Measurements from ENCODE around the gene LMO2.
A peak's percentile ranks its signal among the peaks of the same experiment; 100 is the strongest.
"Not testable (repeated sequence)": the region's sequence is repeated elsewhere in the genome, so short reads cannot be mapped to it uniquely, and the experiment has no call there.

LMO2 gene

DNA sequence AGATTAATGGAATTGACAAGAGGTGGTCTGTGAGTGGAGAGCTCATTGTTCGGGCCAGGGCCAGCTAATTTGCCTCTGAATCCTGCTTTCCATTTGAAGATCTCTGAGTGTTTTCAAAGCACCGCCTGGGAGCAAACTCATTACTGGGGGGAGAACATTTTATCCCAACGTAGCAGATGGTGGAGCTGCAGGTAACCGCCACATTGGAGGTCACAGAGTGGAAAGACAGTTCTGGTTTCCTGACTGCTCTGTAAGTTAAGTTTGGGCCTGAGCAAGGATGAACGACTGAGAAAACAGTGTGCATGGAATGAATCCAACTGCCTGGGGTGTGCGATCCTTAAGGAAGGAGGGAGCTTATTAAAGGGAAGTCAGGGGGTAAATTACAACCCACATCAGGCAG lies 30.5 kb downstream of the LMO2 start:
- no peak for DNase-seq (ENCODE audit: low spot score)

GRCh38 chr11:33860926-33861325 lies 30.9 kb downstream of the LMO2 start:
- no peak for DNase-seq (ENCODE audit: low spot score)

DNA sequence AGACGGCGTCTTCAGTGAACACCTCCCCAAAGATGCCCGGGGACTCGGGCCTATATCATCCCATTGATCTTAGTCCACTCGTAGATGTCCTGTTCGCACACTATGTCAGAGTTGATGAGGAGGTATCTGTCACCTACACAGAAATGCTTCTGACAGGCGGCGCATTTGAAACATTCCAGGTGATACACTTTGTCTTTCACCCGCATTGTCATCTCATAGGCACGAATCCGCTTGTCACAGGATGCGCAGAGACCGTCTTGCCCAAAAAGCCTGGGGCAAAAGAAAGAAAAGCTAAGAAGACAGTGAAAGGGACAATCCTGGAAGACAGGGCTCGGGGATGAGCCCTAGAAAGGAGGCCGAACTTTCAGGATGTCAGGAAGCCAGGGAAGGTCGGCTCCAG lies 32.6 kb downstream of the LMO2 start:
- no peak for DNase-seq (ENCODE audit: low spot score)

- peak; percentile 52 for DNase-seq (ENCODE audit: low spot score)
Measured at GRCh38 chr11:33857933-33858371, 33.9 kb downstream of the LMO2 start.

- DNase-seq (ENCODE audit: low spot score): no peak
Measured at GRCh38 chr11:33855500-33855899, 36.4 kb downstream of the LMO2 start.

DNA sequence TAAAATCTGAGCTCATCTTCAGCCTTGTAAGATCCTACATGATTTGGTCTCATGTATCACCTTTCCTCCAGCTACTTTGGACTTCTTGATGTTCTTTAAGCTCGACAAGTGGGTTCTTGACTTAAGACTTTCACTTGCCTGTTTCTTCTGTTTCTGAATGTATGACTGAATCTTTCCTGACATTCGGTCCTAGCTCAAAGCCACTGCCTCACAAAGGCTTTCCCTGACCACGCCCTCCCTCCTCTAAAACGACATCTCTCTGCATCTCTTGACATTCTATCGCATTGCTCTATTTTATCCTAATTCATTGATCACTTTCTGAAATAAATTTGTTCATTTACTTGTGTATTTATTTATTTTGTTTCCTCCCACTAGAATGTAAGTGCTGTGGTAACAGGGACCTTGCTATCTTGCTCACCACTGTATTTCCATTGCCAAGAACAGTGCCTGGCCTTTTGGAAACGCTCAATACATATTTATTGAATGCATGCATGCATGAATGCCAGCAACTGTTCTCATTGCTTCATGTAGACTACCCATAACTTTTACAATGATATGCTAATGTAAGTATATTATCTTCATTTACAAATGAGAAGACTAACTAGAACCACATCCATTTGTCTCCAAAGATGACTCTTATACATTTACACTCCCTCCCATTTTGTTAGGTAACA lies 43.0 kb downstream of the LMO2 start:
- no peak for DNase-seq (ENCODE audit: low spot score)

GRCh38 chr11:33847251-33847650 lies 44.6 kb downstream of the LMO2 start:
- DNase-seq (ENCODE audit: low spot score): no peak

DNA sequence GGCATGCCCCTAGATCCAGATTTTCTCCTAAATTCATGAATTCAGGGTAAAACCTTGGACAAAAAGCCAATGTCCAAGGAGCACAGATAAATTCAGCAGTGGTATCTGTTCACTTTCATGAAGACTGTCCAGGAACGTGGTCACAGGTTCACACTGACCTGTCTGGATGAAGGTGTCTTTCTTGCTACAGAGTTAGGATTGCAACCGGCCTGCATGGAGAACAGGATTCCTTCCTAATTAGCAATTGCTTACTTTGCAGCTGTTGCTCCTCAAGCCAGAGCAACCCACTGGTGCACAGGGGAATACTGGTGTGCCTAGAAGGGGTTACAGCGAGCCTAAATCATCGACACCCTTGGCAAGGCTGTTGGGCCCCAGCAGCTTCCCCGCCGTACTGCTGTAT lies 47.6 kb downstream of the LMO2 start:
- no peak for DNase-seq (ENCODE audit: low spot score)

DNA sequence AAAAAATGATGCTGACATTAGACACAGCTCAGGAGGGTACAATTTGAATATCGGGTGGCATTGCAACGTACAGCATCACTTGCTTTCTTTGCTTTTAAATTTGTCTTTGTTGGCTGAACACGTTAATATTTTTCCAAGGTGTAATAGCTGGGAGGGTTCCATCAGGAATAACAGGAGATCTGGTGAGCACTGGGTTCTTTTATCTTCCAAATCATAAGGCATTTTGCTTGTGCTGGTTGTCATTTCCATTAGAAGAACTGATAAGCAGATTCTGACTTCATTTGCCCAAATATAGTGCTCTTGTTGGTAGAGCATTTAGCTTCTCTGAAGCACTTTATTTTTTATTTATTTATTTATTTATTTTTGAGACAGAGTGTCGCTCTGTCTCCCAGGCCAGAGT lies 48.9 kb downstream of the LMO2 start:
- no peak for DNase-seq (ENCODE audit: low spot score)

- no peak for DNase-seq (ENCODE audit: low spot score)
Measured at GRCh38 chr11:33842236-33842915, 49.5 kb downstream of the LMO2 start.

GRCh38 chr11:33838234-33838633 lies 53.6 kb downstream of the LMO2 start:
- DNase-seq (ENCODE audit: low spot score): not testable (repeated sequence)

DNA sequence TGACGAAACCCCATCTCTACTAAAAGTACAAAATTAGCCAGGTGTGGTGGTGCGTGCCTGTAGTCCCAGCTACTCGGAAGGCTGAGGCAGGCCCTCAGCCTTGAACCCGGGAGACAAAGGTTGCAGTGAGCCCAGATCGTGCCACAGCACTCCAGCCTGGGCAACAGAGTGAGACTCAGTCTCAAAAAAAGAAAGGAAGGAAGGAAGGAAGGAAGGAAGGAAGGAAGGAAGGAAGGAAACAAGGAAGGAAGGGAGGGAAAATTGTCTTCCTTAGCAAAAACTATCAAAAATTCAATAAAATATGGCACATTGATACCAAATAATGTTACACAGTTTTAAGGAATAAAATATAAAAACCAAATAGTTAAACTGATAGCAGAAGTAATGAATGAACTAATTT lies 54.5 kb downstream of the LMO2 start:
- DNase-seq (ENCODE audit: low spot score): not testable (repeated sequence)

- DNase-seq (ENCODE audit: low spot score): peak; percentile 46
Measured at GRCh38 chr11:33835143-33835878, 56.6 kb downstream of the LMO2 start.

GRCh38 chr11:33832676-33833075 lies 59.2 kb downstream of the LMO2 start:
- DNase-seq (ENCODE audit: low spot score): no peak

DNA sequence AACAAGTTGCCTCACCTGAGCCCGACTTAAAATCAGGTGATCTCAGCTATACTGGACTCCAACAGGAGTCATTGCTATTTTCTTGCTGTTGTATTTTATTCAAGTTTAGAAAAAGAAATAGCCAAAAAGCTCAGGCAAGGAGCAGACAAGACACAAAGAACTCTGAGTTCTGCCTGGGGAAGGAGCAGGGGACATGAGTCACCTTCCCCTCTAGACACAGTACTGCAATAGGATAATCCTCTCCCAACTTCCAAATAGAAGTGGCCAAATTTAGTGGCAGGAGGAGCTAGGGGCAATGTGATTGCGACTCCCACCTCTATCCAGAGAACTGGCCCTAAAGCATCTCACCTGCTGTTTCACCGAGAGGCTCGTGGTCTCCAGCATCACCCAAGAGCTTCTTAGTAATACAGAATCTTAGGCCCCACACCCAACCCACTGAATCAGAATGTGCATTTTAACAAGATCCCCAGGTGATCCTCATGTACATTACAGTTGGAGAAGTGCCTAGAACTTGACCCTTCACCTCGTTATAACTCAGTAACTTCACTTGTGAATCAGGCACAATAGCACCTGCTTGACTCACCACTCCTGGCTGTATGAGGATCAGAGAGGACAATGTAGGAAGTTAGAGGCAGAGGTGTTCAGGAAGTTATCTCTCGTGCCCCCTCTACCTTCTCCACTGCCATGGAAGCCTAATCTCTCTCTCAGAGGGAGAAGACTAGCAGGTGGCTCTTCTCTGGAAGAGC lies 60.8 kb downstream of the LMO2 start:
- no peak for DNase-seq (ENCODE audit: low spot score)

GRCh38 chr11:33829430-33830141 lies 62.3 kb downstream of the LMO2 start:
- peak; percentile 57 for DNase-seq (ENCODE audit: low spot score)

- no peak for DNase-seq (ENCODE audit: low spot score)
Measured at GRCh38 chr11:33828604-33829429, 63.1 kb downstream of the LMO2 start.

DNA sequence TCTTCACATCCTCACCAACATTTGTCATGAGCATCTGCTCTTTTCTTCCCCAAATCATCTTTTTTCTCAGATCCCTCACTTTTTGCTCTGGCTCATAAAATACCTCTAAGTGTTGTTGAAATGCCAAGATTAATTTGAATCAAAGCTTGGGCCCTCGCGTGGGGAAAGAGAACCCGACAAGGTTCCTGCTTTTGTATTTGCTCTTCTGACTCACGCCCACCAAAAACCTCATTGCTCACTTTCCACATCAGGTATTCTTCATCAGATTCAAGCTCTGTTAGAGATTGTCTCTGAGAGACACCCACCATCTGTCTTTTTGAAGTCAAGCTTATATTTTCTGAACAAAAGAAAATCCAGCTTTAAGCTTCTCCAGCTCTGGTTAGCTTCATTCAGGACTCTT lies 64.7 kb downstream of the LMO2 start:
- DNase-seq (ENCODE audit: low spot score): no peak

- DNase-seq (ENCODE audit: low spot score): no peak
Measured at GRCh38 chr11:33825854-33826560, 65.9 kb downstream of the LMO2 start.

DNA sequence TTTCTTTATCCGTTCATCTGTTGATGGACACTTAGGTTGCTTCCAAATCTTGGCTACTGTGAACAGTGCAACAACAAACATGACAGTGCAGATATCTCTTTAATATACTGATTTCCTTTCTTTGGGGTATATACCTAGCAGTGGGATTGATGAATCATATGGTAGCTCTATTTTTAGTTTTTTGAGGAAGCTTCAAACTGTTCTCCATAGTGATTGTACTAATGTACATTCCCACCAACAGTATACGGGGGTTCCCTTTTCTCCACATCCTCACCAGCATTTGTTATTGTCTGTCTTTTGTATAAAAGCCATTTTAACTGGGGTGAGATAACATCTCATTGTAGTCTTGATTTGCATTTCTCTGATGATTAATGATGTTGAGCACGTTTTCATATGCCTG lies 68.9 kb downstream of the LMO2 start:
- DNase-seq (ENCODE audit: low spot score): not testable (repeated sequence)
